ENCODE measurements around the gene TTI1.
"Not testable (repeated sequence)": the region's sequence is repeated elsewhere in the genome, so short reads cannot be mapped to it uniquely, and the experiment has no call there.

Gene TTI1

DNA sequence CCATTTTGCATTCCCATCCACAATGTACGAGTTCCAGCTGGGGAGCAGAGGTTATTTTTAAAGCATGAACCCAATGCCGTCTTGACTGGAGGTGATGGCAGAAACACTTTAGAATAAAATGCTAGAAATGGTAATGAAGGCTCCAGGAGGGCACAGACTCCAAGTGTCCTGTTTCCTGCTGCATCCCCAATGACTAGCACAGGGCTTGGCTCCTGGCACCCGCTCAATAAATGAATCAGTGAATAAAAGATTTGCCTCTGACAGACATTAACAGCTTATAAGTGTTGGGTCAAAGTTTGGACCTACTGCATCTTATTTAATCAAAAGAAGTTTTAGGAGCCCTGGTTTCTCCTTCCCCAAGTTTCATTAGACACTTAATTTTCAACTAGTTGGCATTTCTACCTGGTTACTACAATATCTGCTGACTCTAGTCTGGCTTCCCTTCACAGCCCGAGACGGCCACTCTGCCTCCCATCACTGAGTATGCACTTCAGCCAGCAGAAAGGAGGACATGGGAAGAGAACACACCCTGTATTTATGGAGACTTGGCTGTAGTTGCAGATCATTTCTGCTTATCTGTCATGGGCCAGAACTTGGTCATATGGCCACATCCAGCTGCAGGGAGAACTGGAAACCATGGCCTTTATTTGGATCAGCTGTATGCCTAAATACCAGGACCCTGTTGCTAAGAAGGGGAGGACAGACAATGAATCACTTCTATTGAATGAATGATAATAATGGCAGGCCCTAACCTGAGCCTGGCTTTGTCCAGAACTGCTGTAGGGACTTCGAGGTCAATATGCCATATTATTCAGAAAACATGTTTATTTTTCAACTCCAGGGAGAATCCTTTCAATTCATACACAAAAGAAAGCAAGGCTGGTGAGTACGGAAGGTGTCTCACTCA is 63.1 kb downstream of the TTI1 start:
- DNase-seq (ENCODE audit: low read depth in 3 of 3): no peak

DNA sequence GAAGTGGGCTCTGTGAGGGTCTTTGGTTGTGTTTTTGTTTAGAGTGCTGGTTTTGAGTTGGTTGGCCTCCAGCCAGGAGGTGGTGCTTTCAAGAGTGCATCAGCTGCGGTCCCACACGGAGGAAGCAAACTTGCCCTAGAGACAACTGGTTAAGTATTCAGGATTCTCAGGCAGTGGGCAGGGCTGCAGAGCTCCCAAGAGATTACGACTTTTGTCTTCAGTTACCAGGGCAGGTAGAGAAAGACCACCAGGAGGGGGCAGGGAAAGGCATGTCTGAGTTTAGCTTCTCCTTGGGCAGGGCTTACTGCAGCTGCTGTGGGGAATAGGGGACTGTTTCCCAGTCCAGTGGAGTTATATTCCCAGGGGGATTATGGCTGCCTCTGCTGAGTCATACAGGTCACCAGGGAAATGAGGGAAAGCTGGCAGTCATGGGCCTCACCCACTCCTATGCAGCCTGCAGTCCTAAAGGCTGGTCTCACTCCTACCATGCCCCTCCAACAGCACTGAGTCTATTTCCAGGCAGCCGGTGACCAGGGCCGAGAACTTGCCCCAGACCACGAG is 64.3 kb downstream of the TTI1 start:
- no peak for DNase-seq (ENCODE audit: low read depth in 3 of 3)

DNA sequence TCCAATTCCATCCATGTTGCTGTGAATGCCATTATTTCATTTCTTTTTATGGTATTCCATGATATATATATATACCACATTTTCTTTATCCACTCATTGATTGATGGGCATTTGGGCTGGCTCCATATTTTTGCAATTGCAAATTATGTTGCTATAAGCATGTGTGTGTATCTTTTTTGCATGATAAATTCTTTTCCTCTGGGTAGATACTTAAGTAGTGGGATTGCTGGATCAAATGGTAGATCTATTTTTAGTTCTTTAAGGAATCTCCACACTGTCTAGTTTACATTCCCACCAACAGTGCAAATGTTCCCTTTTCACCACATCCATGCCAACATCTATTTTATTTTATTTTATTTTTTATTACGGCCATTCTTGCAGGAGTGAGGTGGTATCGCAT is 69.8 kb downstream of the TTI1 start:
- not testable (repeated sequence) for DNase-seq (ENCODE audit: low read depth in 3 of 3)

GRCh38 chr20:37961066-37961465 is 72.2 kb downstream of the TTI1 start:
- no peak for DNase-seq (ENCODE audit: low read depth in 3 of 3)

DNA sequence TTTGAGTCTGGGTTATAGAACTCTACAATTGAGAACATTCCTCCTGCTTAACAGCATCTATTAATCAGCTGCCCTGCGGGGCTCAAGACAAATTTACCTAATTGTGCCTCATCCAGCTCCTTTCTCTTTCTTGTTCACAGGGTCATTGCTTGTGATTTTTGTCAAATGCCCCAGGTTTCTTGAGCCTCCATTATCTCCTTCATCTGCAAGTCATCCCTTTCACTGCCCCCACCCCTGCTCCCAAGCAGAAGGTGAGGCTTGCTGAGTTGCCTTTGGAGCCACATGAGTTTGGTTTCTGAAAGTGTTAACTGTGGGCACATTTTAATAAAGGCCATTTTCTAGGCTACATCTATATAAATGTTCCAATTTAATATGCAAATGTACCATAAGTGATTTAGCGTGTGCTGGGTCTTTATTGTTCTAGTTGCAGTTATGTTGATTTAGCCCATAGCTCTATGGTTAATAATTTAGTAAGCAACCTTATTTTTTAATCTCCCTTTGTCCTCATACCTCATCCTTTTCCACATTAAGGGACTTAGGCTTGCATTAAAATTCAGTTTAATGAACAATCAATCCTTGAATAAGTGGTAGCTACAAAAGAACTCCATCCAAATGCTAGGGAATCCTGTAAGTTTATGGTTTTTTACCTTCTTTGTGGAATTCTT is 74.3 kb downstream of the TTI1 start:
- no peak for DNase-seq (ENCODE audit: low read depth in 3 of 3)

DNA sequence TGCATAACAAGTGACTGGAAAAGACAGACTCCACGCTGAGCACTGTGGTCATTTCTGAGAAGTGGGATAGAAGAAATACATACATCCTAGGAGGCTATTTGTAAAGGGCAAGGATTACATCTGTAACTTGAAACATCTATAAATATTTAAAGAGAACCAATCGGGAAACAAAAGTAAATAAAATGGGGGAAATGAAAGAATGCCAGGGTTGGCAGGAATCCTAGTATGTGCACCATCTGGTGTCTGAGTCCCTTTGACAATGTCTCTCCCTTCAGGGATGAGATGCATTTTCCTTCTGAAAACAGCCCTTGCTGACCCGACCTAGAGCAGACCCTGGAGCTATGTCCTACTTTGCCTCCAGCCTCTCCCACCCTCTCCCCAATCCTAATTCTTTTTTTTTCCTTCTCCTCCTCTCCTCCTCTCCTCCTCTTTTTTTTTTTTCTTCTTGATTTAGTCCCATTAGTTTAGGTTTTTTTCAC is 77.1 kb downstream of the TTI1 start:
- no peak for DNase-seq (ENCODE audit: low read depth in 3 of 3)

DNA sequence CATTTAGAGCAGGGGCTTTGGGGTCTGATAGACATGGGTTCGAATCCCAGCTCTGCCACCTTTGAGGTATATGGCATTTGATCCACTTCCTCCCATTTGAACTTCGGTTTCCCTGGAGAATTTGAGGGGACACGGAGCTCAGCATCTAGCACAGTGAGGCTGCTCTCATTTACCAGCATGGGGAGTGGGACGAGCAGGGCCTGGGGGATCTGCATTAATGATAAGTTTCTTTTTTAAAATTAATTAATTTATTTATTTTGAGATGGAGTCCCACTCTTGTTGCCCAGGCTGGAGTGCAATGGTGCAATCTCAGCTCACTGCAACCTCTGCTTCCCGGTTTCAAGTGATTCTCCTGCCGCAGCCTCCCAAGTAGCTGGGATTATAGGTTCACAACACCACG is 77.7 kb downstream of the TTI1 start:
- no peak for DNase-seq (ENCODE audit: low read depth in 3 of 3)

GRCh38 chr20:37954626-37955025 is 78.6 kb downstream of the TTI1 start:
- no peak for DNase-seq (ENCODE audit: low read depth in 3 of 3)

- DNase-seq (ENCODE audit: low read depth in 3 of 3): no peak
Measured at GRCh38 chr20:37954190-37954589, 79.1 kb downstream of the TTI1 start.

GRCh38 chr20:37948956-37949355 is 84.3 kb downstream of the TTI1 start:
- DNase-seq (ENCODE audit: low read depth in 3 of 3): no peak

GRCh38 chr20:37947943-37948342 is 85.3 kb downstream of the TTI1 start:
- no peak for DNase-seq (ENCODE audit: low read depth in 3 of 3)

DNA sequence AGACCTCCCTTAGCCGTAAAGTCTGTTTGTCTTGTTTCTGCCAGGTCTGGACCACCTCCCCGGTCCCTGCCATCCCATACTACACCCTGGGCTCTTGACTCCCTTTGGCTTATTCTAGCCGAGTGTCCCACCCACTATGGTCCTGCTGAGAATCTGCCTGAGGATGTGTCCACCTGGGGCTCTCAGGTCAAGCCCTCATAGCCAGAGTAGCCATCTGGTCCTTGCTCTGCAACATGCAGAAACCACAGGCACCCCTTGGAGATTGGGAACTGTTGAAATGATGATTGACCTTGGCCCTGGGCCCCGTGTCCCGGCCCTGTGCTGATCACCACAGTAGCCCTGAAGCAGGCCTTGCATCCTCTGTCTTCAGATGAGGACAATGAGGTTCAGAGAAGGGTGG is 86.3 kb downstream of the TTI1 start:
- DNase-seq (ENCODE audit: low read depth in 3 of 3): no peak

GRCh38 chr20:37945091-37945547 is 88.1 kb downstream of the TTI1 start:
- DNase-seq (ENCODE audit: low read depth in 3 of 3): no peak

GRCh38 chr20:37944456-37944981 is 88.7 kb downstream of the TTI1 start:
- DNase-seq (ENCODE audit: low read depth in 3 of 3): no peak

DNA sequence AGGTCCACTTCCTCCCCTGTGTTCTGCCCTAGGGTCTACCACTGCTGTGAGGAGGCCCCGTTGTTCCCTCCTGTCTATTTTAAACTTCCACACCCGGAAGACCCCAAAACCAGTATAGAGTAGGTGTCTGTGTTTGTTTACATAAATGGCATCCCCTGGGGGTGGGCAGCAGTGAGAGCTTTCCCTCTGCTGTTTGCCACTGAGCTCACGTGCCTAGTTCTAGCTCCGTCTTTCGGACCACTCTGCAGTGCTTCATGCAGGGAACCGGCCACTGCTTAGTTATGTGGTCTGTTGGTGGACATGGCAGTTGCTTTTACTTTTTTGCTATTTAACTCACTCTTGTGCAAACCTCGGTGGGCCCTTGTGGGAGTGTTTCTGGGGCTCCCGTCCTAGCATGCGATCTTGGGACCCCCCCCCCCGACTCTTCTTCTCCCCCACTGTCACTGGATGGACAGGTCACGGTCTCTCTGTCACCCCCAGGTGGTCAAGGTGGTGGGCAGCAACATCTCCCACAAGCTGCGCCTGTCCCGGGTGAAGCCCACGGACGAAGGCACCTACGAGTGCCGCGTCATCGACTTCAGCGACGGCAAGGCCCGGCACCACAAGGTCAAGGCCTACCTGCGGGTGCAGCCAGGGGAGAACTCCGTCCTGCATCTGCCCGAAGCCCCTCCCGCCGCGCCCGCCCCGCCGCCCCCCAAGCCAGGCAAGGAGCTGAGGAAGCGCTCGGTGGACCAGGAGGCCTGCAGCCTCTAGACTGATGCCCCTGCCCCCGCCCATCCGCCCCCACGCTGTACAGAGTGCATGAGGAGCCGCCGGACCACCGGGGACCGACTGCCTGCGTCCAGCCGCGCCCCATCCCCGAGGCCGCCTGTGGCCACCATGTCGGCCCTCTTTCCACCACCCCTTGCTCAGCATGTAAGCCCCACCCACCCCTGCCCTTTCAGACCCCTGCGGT is 89.5 kb downstream of the TTI1 start:
- no peak for DNase-seq (ENCODE audit: low read depth in 3 of 3)

GRCh38 chr20:37943033-37943432 is 90.2 kb downstream of the TTI1 start:
- no peak for DNase-seq (ENCODE audit: low read depth in 3 of 3)

- DNase-seq (ENCODE audit: low read depth in 3 of 3): no peak
Measured at GRCh38 chr20:37941992-37942391, 91.3 kb downstream of the TTI1 start.

GRCh38 chr20:37941332-37941731 is 91.9 kb downstream of the TTI1 start:
- DNase-seq (ENCODE audit: low read depth in 3 of 3): no peak

DNA sequence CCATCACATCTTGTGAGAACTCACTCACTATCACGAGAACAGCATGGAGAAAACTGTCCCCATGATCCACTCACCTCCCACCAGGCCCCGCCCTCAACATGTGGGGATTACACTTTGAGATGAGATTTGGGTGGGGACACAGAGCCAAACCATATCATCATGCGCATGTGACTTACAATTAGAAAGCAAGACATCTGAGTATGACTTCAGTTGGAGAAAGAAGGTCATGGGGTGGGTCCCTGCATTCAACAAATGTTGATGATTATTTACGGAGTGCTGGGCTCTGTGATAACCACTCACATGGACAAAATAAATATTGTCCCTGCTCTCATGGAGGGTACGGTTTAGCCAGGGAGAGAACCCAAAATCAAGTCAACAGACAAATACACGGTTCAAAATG is 92.4 kb downstream of the TTI1 start:
- DNase-seq (ENCODE audit: low read depth in 3 of 3): no peak

DNA sequence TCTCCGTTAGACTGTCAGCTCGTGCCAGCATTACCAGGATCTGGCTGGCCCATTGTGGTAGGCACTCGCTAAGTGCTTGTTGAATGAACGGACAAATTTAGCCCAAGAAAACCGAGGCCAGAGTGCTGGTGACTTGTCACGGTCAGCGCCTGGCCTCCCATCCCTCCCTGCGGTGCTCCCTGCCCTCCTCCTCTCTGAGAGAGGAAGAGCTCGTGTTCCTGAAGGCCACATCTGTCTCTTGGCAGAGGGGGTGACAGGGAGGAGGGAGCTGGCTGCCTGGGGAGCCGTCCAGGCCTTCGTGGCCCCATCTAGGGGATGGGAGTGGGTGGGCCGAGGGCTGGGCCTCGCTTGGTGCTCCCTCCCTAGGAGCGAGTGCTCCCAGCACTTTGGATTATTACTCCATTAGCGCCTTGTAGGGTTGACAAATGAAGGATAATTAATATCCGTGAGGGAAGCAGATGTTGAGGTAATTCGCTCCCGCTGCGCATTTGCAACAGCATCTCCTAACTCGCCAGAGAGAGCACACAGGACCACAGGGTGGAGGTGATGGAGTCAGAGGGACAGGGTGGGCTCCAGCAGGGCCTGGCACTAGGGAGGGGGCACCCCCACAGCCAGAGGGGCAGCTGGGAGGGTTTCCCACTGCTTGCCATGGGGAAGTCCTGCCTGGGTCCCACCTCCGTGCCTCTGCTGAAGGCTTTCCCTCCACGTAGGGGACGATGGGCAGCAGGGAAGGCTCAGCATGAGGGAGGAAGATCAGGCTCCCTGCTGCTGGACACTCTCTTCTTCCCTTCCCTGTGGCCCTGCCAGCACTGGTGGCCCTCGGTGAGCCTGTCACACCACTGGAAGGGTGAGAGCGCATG is 93.3 kb downstream of the TTI1 start:
- DNase-seq (ENCODE audit: low read depth in 3 of 3): no peak
